Endothelial cell of umbilical vein (primary cell): ENCODE data around the gene CHCHD4. TPM values are rescaled to one million over a fixed set of nuclear protein-coding genes. Genes with fewer than 3 reads are reported as not detected.

Source experiments
- BruUV-seq: library from RNA; stranded (reverse); fragments of 400-500 nt; replicated peaks from 2 replicates; lab custom pipeline; 2021; lab: Mats Ljungman, UMichigan
- CTCF ChIA-PET: fragments of 300-600, 350-600 bp; sonication (Branson Sonifier 250); formaldehyde crosslinking; loops from one replicate; lab custom pipeline; 2021; ENCODE audit warnings: antibody characterized with exemption, inconsistent platforms; lab: Charles Lee
- POLR2A ChIA-PET: fragments of 300-600, 350-600 bp; sonication (Branson Sonifier 250); formaldehyde crosslinking; loops from one replicate; lab custom pipeline; 2021; ENCODE audit warnings: antibody characterized with exemption, inconsistent platforms; lab: Charles Lee
- DNase-seq: peaks from one replicate; pipeline ENCODE4 v3.0.0-alpha.2; 2011; ENCODE audit warnings: low read depth, low spot score
- FAIRE-seq: peaks from 2 replicates; lab custom pipeline; 2011; peaks lifted over from hg19 to GRCh38; lab: Jason Lieb, UNC
- H2AFZ ChIP-seq: 2 replicates; pipeline ENCODE4 v1.6.0; 2012; ENCODE audit warnings: low read depth, low read length, control low read depth, inconsistent platforms
- H3K27ac ChIP-seq: 2 replicates; pipeline ENCODE4 v1.5.1; 2011; ENCODE audit warnings: low read depth, mild to moderate bottlenecking, control low read depth, low read length, moderate library complexity; ENCODE audit not compliant: insufficient read depth
- H3K27me3 ChIP-seq, 2 experiments: 2 replicates each; pipeline versions ENCODE4 v1.6.0 to v1.6.1; 2011; ENCODE audit warnings: low read length in 2 of 2, mixed read lengths in 1 of 2; ENCODE audit not compliant: control insufficient read depth in 2 of 2, insufficient read depth in 2 of 2
- H3K36me3 ChIP-seq, 2 experiments: 2 replicates in 1 of 2; 3 replicates in 1 of 2; pipeline ENCODE4 v1.5.1; 2011; ENCODE audit warnings: low read length in 2 of 2, mild to moderate bottlenecking in 1 of 2, moderate library complexity in 1 of 2; ENCODE audit not compliant: control insufficient read depth in 2 of 2, insufficient read depth in 2 of 2; ENCODE audit errors: extremely low read depth in 1 of 2
- H3K4me1 ChIP-seq: 3 replicates; pipeline ENCODE4 v1.5.1; 2011; ENCODE audit warnings: mild to moderate bottlenecking, low read length; ENCODE audit not compliant: control insufficient read depth, insufficient read depth; ENCODE audit errors: extremely low read depth
- H3K4me2 ChIP-seq: 2 replicates; pipeline ENCODE4 v1.6.1; 2011; ENCODE audit warnings: low read length, control low read depth, mixed read lengths; ENCODE audit not compliant: insufficient read depth
- H3K4me3 ChIP-seq, 3 experiments: fragments of 200-600 bp in 1 of 3; sonication (generic), shearing (Covaris generic) in 1 of 3; replicated peaks in 1 of 3; 2 replicates each; pipeline ENCODE4 v1.5.1; 2011 to 2016; ENCODE audit warnings: control low read depth in 3 of 3, low read length in 3 of 3, mild to moderate bottlenecking in 2 of 3, inconsistent platforms in 1 of 3, low read depth in 1 of 3, moderate library complexity in 1 of 3; ENCODE audit not compliant: insufficient read depth in 1 of 3
- H3K79me2 ChIP-seq: 2 replicates; pipeline ENCODE4 v1.6.0; 2012; ENCODE audit warnings: low read length, inconsistent platforms; ENCODE audit not compliant: control insufficient read depth, insufficient read depth
- H3K9ac ChIP-seq: replicated peaks from 2 replicates; pipeline ENCODE3; 2011; ENCODE audit warnings: low read length, control low read depth; ENCODE audit not compliant: insufficient read depth; ENCODE audit errors: extremely low read depth
- H3K9me1 ChIP-seq: replicated peaks from 3 replicates; pipeline ENCODE4 v1.6.0; 2011; ENCODE audit warnings: mild to moderate bottlenecking, low read length; ENCODE audit not compliant: control insufficient read depth, insufficient read depth; ENCODE audit errors: extremely low read depth
- H3K9me3 ChIP-seq: replicated peaks from 2 replicates; pipeline ENCODE4 v1.5.1; 2012; ENCODE audit warnings: low read length, inconsistent platforms; ENCODE audit not compliant: control insufficient read depth, insufficient read depth
- H4K20me1 ChIP-seq: replicated peaks from 2 replicates; pipeline ENCODE3; 2011; ENCODE audit warnings: mild to moderate bottlenecking, low read length; ENCODE audit not compliant: control insufficient read depth, insufficient read depth; ENCODE audit errors: extremely low read depth
- EZH2 ChIP-seq: IDR thresholded peaks from 2 replicates; pipeline ENCODE4 v1.6.1; 2012; ENCODE audit warnings: borderline replicate concordance, low read depth, mild to moderate bottlenecking, moderate library complexity, low read length, inconsistent platforms; ENCODE audit not compliant: severe bottlenecking
- FOS ChIP-seq: IDR thresholded peaks from 2 replicates; pipeline ENCODE4 v1.6.1; 2011; ENCODE audit warnings: mild to moderate bottlenecking, low read length, moderate library complexity, borderline replicate concordance; ENCODE audit not compliant: insufficient read depth
- GATA2 ChIP-seq: IDR thresholded peaks from 2 replicates; pipeline ENCODE4 v1.7.0; 2011; ENCODE audit warnings: low read depth, mild to moderate bottlenecking, moderate library complexity, mixed read lengths, low read length; ENCODE audit not compliant: insufficient read length, insufficient read depth
- JUN ChIP-seq: IDR thresholded peaks from 2 replicates; pipeline ENCODE4 v1.6.1; 2011; ENCODE audit warnings: borderline replicate concordance, low read depth; ENCODE audit not compliant: insufficient read length, insufficient read depth
- MYC ChIP-seq: IDR thresholded peaks from one replicate; pipeline ENCODE4 v1.6.1; 2011; ENCODE audit warnings: mild to moderate bottlenecking, low read depth, low read length
- POLR2A ChIP-seq: IDR thresholded peaks from 2 replicates; pipeline ENCODE4 v1.6.1; 2012; ENCODE audit warnings: low read depth, mild to moderate bottlenecking, control low read depth, low read length
- POLR2AphosphoS5 ChIP-seq: IDR thresholded peaks from 2 replicates; pipeline ENCODE4 v1.6.1; 2012; ENCODE audit warnings: low read depth, mild to moderate bottlenecking, control low read depth, low read length, moderate library complexity; ENCODE audit not compliant: insufficient read depth
- dilution Hi-C: fragments of 300-500 bp; cut with MboI; formaldehyde crosslinking; loops from one replicate; pipeline ENCODE4 v1.15.0; 2019; ENCODE audit warnings: low sequenced_read_pairs; ENCODE audit not compliant: extremely low pct_ligation_motif_present
- intact Hi-C: fragments of 100-400 bp; cut with micrococcal nuclease; formaldehyde crosslinking; loops from one replicate; pipeline ENCODE4 v1.10.0; 2022
- polyA plus RNA-seq, 4 experiments: library from polyadenylated mRNA; depleted of rRNA in 3 of 4; stranded (reverse) in 3 of 4; unstranded in 1 of 4; fragments of >200 nt; gene quantifications; 2 replicates each; pipeline versions ENCODE4 v1.2.1 to v1.2.3, GENCODE V29; 2011 to 2012; ENCODE audit warnings: missing spikeins in 1 of 4
- total RNA-seq: library from RNA; stranded (reverse); gene quantifications from 2 replicates; pipeline ENCODE4 v1.2.3, GENCODE V29; 2021
- TF ChIP-seq, protein P1 (sequence below): IDR thresholded peaks from 2 replicates; pipeline ENCODE4 v1.6.1; 2011; ENCODE audit not compliant: insufficient read depth, insufficient read length
- TF ChIP-seq, protein P2 (sequence below), 2 donors: IDR thresholded peaks; 1 replicate in 1 of 2; 2 replicates in 1 of 2; pipeline ENCODE4 v1.5.1; 2011; ENCODE audit warnings: low read length in 2 of 2, mild to moderate bottlenecking in 2 of 2, moderate library complexity in 2 of 2, control low read depth in 1 of 2, inconsistent platforms in 1 of 2, low read depth in 1 of 2; ENCODE audit not compliant: insufficient read depth in 1 of 2; ENCODE audit errors: extremely low read depth in 1 of 2

The CHCHD4 gene
- total and polyA plus RNA-seq, 2 donors (not counting 3 experiments of a cell fraction or from before 2014, with no cell fraction given): 8.5 to 13.6 TPM

DNA sequence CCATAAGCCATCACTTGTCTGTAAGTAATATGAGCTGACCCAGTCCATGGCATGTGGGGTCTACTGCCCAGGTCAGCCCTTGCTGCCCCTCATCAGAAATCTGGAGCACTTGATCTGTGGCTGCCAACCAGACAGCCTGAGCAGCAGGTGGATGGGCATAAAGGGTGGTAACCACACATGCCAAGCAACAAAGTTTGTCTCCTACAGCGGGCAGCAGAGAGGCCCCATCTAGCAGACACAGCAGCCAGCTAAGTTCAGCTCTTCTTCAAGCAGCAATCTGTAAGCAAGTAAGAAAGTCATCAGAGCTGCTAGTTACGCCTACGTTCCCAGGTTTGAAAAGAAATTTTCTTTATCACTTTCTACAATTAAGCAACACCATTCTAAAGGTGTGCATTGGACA lies 27.9 kb downstream of the CHCHD4 start:
- Histone ChIP-seq H3K4me3 (no peak overlapping the region), H2AFZ (no peak overlapping the region), H3K36me3 (no peaks in the 10 kb centered on the region), H3K9ac (no peak overlapping the region), H3K9me3 (no peaks in the 10 kb centered on the region), H3K79me2 (no peaks in the 10 kb centered on the region), H3K9me1 (no peaks in the 10 kb centered on the region), H3K27me3 (no peaks in the 10 kb centered on the region), H4K20me1 (no peaks in the 10 kb centered on the region), H3K27ac (no peak overlapping the region), H3K4me2 (no peak overlapping the region), H3K4me1 (no peaks in the 10 kb centered on the region)
- dilution Hi-C loops (no loop called here), intact Hi-C loops (no loop called here)
- no TSS peak for BruUV-seq
- no peak for DNase-seq
- ChIA-PET CTCF (interaction anchor here (0.9 kb wide), 1 partner anchor 17 kb away, joined by 4 read pairs; no protein-coding TSS in a partner anchor), POLR2A (no interaction called here)
- FAIRE-seq: no peak
- TF ChIP-seq POLR2A (no peak), POLR2AphosphoS5 (no peak), FOS (no peak), MYC (no peak), JUN (no peak), GATA2 (no peak), EZH2 (no peak)
- TF ChIP-seq, protein P1, sequence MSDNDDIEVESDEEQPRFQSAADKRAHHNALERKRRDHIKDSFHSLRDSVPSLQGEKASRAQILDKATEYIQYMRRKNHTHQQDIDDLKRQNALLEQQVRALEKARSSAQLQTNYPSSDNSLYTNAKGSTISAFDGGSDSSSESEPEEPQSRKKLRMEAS: no peak
- TF ChIP-seq, protein P2, sequence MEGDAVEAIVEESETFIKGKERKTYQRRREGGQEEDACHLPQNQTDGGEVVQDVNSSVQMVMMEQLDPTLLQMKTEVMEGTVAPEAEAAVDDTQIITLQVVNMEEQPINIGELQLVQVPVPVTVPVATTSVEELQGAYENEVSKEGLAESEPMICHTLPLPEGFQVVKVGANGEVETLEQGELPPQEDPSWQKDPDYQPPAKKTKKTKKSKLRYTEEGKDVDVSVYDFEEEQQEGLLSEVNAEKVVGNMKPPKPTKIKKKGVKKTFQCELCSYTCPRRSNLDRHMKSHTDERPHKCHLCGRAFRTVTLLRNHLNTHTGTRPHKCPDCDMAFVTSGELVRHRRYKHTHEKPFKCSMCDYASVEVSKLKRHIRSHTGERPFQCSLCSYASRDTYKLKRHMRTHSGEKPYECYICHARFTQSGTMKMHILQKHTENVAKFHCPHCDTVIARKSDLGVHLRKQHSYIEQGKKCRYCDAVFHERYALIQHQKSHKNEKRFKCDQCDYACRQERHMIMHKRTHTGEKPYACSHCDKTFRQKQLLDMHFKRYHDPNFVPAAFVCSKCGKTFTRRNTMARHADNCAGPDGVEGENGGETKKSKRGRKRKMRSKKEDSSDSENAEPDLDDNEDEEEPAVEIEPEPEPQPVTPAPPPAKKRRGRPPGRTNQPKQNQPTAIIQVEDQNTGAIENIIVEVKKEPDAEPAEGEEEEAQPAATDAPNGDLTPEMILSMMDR (IDR thresholded peaks at IDR 0.05; ENCODE audit: extremely low read depth in 1 of 2, insufficient read depth in 1 of 2, low read depth in 1 of 2, low read length in 2 of 2): no peak
